DOHH2 (cell line): ENCODE measurements around the gene PPP2R2B.

Experiments
- H3F3A ChIP-seq: fragments of 200-600 bp; sonication (generic), shearing (Covaris generic); 2 replicates; pipeline ENCODE4 v1.6.0; 2016; ENCODE audit warnings: antibody characterized with exemption, mild to moderate bottlenecking; ENCODE audit not compliant: control insufficient read depth, insufficient read depth
- H3K27ac ChIP-seq: fragments of 200-600 bp; sonication (generic); 2 replicates; pipeline ENCODE4 v1.5.1; 2014; ENCODE audit warnings: low read depth, mild to moderate bottlenecking, low read length, moderate library complexity
- H3K27me3 ChIP-seq: fragments of 200-600 bp; sonication (generic); 2 replicates; pipeline ENCODE4 v1.6.1; 2014; ENCODE audit warnings: mild to moderate bottlenecking, low read length, mixed read lengths; ENCODE audit not compliant: control insufficient read depth
- H3K36me3 ChIP-seq: fragments of 200-600 bp; sonication (generic); 2 replicates; pipeline ENCODE4 v1.6.1; 2014; ENCODE audit warnings: mild to moderate bottlenecking, low read length, moderate library complexity, mixed read lengths; ENCODE audit not compliant: control insufficient read depth
- H3K4me1 ChIP-seq: fragments of 200-600 bp; sonication (generic); 2 replicates; pipeline ENCODE4 v1.6.1; 2014; ENCODE audit warnings: mild to moderate bottlenecking, low read length, mixed read lengths; ENCODE audit not compliant: control insufficient read depth
- H3K4me2 ChIP-seq: fragments of 200-600 bp; sonication (generic); 2 replicates; pipeline ENCODE4 v1.6.0; 2014; ENCODE audit warnings: mild to moderate bottlenecking, low read length, moderate library complexity
- H3K4me3 ChIP-seq: fragments of 200-600 bp; sonication (generic); 2 replicates; pipeline ENCODE4 v1.5.1; 2014; ENCODE audit warnings: mild to moderate bottlenecking, low read length, mixed read lengths
- H3K79me2 ChIP-seq: fragments of 200-600 bp; sonication (generic); 2 replicates; pipeline ENCODE4 v1.6.1; 2014; ENCODE audit warnings: mild to moderate bottlenecking, low read length, mixed read lengths; ENCODE audit not compliant: control insufficient read depth
- H3K9me2 ChIP-seq: fragments of 200-600 bp; sonication (generic); replicated peaks from 2 replicates; pipeline ENCODE4 v1.6.1; 2014; ENCODE audit warnings: mild to moderate bottlenecking, low read length, mixed read lengths; ENCODE audit not compliant: control insufficient read depth
- H3K9me3 ChIP-seq: fragments of 200-600 bp; sonication (generic); 2 replicates; pipeline ENCODE4 v1.6.1; 2014; ENCODE audit warnings: antibody characterized with exemption, low read length, mixed read lengths; ENCODE audit not compliant: control insufficient read depth, insufficient read depth
- H4K20me1 ChIP-seq: fragments of 200-600 bp; sonication (generic); 2 replicates; pipeline ENCODE4 v1.6.0; 2014; ENCODE audit warnings: low read depth, mild to moderate bottlenecking, antibody characterized with exemption, low read length, moderate library complexity; ENCODE audit not compliant: control insufficient read depth, insufficient read depth
- CTCF ChIP-seq: fragments of 200-600 bp; sonication (generic); IDR thresholded peaks from one replicate; pipeline ENCODE4 v1.5.1; 2014; ENCODE audit warnings: antibody characterized with exemption, mild to moderate bottlenecking, low read depth, low read length; ENCODE audit not compliant: poor library complexity, severe bottlenecking
- EZH2phosphoT487 ChIP-seq: fragments of 200-600 bp; sonication (generic); IDR thresholded peaks from 2 replicates; pipeline ENCODE4 v1.6.1; 2017; ENCODE audit warnings: borderline replicate concordance, mild to moderate bottlenecking, antibody characterized with exemption, low read length, moderate library complexity, mixed read lengths

Gene PPP2R2B

GRCh38 chr5:146877783-146878475 is 628 bp downstream of the PPP2R2B start:
- H3K4me1 ChIP-seq = no peaks in the 10 kb centered on the region
- no peaks in the 10 kb centered on the region for H3K9me2 ChIP-seq
- no peaks in the 10 kb centered on the region for H4K20me1 ChIP-seq
- H3K36me3 ChIP-seq = no peaks in the 10 kb centered on the region
- no peaks in the 10 kb centered on the region for H3K9me3 ChIP-seq
- no peaks in the 10 kb centered on the region for H3F3A ChIP-seq
- H3K4me3 ChIP-seq = no peak overlapping the region
- peaks cover 21% of the 10 kb centered on the region for H3K27me3 ChIP-seq
- TF ChIP-seq EZH2phosphoT487 (no peak), CTCF (no peak)
- no peak overlapping the region for H3K27ac ChIP-seq
- no peaks in the 10 kb centered on the region for H3K79me2 ChIP-seq
- H3K4me2 ChIP-seq = no peak overlapping the region

GRCh38 chr5:146877178-146877681 is 1.3 kb downstream of the PPP2R2B start:
- Histone ChIP-seq H3K4me1 (no peaks in the 10 kb centered on the region), H3K79me2 (no peaks in the 10 kb centered on the region), H3F3A (no peaks in the 10 kb centered on the region), H3K36me3 (no peaks in the 10 kb centered on the region), H3K4me3 (no peak overlapping the region), H4K20me1 (no peaks in the 10 kb centered on the region), H3K9me2 (no peaks in the 10 kb centered on the region), H3K4me2 (no peak overlapping the region), H3K27ac (no peak overlapping the region), H3K9me3 (no peaks in the 10 kb centered on the region), H3K27me3 (peaks cover 21% of the 10 kb centered on the region)
- TF ChIP-seq CTCF = no peak
- no peak for TF ChIP-seq EZH2phosphoT487

- Histone ChIP-seq H3K4me1 (no peaks in the 10 kb centered on the region), H3K27ac (no peak overlapping the region)
- TF ChIP-seq EZH2phosphoT487 = no peak
- TF ChIP-seq CTCF = no peak
Measured at GRCh38 chr5:146873186-146873917, 5.2 kb downstream of the PPP2R2B start.

More at GRCh38 chr5:146873186-146873917, 5.2 kb downstream of the PPP2R2B start:
- no peaks in the 10 kb centered on the region for H3K9me2 ChIP-seq
- H3K36me3 ChIP-seq = no peaks in the 10 kb centered on the region
- H3K4me2 ChIP-seq = no peak overlapping the region
- no peak overlapping the region for H3K4me3 ChIP-seq
- H3K27me3 ChIP-seq = peaks cover 15% of the 10 kb centered on the region
- H3K79me2 ChIP-seq = no peaks in the 10 kb centered on the region
- no peaks in the 10 kb centered on the region for H3F3A ChIP-seq
- H3K9me3 ChIP-seq = no peaks in the 10 kb centered on the region
- H4K20me1 ChIP-seq = no peaks in the 10 kb centered on the region
